ENCODE data around the gene BCR.
A peak's percentile ranks its signal among the peaks of the same experiment; 100 is the strongest.

BCR gene

DNA sequence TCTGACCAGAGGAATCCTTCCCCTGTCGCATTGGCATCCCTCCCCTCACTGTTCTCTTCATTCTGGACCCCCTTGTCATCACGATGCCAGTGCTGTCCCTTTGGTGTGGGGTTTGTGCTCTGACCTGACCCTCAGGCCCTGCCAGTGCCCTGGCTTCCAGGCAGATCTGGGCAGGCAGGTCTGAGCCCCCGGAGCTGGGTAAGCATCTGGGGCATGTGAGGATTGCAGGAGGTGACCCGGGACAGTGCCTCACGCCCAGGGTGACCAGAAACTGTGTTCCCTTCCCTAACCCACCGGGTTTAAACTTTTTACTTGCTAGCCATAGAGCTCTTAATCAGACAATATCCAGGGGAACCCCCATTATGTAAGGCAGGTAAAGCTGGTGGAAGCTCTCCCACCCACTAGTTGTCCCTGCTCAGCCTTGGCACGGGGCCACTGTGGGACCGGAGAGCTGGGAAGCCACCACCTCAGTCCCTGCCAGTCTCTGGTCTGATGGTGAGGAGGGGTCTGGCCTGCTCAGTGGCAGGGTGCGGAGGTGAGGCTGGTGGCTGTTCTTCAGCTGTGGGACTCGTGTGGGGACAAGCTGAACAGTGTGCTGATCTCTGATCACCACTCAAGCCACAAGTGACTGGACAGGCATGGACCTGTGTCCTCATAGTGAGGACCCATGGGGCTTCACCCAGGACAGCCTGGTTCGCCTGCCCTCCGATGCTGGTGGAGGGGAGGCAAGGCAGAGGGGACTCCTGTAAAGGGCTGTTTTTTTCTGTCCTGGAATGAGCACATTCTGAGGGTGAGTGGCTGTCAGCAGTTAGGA, 38.0 kb downstream of the BCR start:
- TF ChIP-seq GABPA (IDR thresholded peaks at IDR 0.05; ENCODE audit: low read depth) = no peak
- no peak for TF ChIP-seq POLR2AphosphoS5 (IDR thresholded peaks at IDR 0.05; ENCODE audit: low read depth)
- TF ChIP-seq, protein P1, sequence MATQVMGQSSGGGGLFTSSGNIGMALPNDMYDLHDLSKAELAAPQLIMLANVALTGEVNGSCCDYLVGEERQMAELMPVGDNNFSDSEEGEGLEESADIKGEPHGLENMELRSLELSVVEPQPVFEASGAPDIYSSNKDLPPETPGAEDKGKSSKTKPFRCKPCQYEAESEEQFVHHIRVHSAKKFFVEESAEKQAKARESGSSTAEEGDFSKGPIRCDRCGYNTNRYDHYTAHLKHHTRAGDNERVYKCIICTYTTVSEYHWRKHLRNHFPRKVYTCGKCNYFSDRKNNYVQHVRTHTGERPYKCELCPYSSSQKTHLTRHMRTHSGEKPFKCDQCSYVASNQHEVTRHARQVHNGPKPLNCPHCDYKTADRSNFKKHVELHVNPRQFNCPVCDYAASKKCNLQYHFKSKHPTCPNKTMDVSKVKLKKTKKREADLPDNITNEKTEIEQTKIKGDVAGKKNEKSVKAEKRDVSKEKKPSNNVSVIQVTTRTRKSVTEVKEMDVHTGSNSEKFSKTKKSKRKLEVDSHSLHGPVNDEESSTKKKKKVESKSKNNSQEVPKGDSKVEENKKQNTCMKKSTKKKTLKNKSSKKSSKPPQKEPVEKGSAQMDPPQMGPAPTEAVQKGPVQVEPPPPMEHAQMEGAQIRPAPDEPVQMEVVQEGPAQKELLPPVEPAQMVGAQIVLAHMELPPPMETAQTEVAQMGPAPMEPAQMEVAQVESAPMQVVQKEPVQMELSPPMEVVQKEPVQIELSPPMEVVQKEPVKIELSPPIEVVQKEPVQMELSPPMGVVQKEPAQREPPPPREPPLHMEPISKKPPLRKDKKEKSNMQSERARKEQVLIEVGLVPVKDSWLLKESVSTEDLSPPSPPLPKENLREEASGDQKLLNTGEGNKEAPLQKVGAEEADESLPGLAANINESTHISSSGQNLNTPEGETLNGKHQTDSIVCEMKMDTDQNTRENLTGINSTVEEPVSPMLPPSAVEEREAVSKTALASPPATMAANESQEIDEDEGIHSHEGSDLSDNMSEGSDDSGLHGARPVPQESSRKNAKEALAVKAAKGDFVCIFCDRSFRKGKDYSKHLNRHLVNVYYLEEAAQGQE (IDR thresholded peaks at IDR 0.05; ENCODE audit: insufficient replicate concordance, low read depth) = no peak
- no peak for TF ChIP-seq SPI1 (IDR thresholded peaks at IDR 0.05; ENCODE audit: borderline replicate concordance, low read depth)
- TF ChIP-seq, protein P2, sequence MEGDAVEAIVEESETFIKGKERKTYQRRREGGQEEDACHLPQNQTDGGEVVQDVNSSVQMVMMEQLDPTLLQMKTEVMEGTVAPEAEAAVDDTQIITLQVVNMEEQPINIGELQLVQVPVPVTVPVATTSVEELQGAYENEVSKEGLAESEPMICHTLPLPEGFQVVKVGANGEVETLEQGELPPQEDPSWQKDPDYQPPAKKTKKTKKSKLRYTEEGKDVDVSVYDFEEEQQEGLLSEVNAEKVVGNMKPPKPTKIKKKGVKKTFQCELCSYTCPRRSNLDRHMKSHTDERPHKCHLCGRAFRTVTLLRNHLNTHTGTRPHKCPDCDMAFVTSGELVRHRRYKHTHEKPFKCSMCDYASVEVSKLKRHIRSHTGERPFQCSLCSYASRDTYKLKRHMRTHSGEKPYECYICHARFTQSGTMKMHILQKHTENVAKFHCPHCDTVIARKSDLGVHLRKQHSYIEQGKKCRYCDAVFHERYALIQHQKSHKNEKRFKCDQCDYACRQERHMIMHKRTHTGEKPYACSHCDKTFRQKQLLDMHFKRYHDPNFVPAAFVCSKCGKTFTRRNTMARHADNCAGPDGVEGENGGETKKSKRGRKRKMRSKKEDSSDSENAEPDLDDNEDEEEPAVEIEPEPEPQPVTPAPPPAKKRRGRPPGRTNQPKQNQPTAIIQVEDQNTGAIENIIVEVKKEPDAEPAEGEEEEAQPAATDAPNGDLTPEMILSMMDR (IDR thresholded peaks at IDR 0.05; ENCODE audit: insufficient read depth, low read length) = no peak
- peak overlapping the region; percentile 88 for H3K27ac ChIP-seq (replicated peaks)
- no peak overlapping the region for H3K4me3 ChIP-seq (replicated peaks; ENCODE audit: insufficient read depth, low read length)
- DNase-seq (ENCODE audit: low read depth in 1 of 2, low spot score in 1 of 2) = no peak
- H3K27me3 ChIP-seq (ENCODE audit: insufficient read depth, poor library complexity, severe bottlenecking) = no peaks in the 10 kb centered on the region

DNA sequence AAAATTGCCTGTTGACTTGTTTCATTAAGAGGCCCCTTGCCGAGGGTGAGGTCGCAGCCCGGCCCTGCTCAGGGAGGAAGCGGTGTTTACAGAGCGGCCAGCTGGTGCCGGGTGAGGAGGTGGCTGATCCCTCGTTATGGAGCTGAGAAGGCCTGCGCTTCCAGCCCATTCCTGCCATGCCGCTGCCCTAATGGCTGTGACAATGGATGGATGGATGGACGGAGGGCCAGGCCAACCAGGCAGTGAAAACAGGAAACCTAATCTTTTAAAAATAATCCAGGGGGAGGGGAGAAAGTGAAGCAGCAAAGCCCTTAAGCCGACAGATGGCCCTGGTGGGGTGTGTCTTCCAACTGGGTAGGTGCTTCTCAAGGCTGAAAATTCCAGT, 38.5 kb downstream of the BCR start:
- Histone ChIP-seq H3K27ac (replicated peaks) (peak overlapping the region; percentile 88), H3K4me3 (replicated peaks; ENCODE audit: insufficient read depth, low read length) (no peak overlapping the region), H3K27me3 (ENCODE audit: insufficient read depth, poor library complexity, severe bottlenecking) (no peaks in the 10 kb centered on the region)
- TF ChIP-seq SPI1 (IDR thresholded peaks at IDR 0.05; ENCODE audit: borderline replicate concordance, low read depth) (peak; percentile 51; the same call in 1 of the 2 replicates), POLR2AphosphoS5 (IDR thresholded peaks at IDR 0.05; ENCODE audit: low read depth) (0 out of 2 replicates have a peak, but pooled peaks have one; percentile 38)
- TF ChIP-seq, protein P1 (IDR thresholded peaks at IDR 0.05; ENCODE audit: insufficient replicate concordance, low read depth) = no peak
- DNase-seq (ENCODE audit: low read depth in 1 of 2, low spot score in 1 of 2) = peak in 1 of 2 experiments; percentile 76

DNA sequence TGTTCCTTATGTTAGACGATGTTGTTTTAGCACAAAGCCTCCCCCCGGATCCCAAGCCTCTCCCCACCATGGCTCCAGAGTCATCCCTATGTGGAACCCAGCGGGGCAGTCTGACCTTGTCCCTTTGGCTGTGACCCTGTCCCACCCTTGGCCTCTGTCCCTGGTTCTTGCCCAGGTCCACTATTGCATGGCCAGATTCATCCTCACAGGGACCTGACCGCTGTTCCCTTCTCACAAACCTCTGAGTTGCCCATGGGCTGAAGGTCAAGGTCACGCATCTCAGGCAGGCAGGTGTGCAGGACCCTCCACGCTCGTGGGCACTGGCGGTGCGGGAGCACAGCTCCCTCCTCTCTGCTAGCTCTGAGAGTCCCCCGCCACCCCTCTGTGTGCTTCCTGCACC, 39.0 kb downstream of the BCR start:
- TF ChIP-seq GABPA (IDR thresholded peaks at IDR 0.05; ENCODE audit: low read depth) = no peak
- TF ChIP-seq, protein P1 (IDR thresholded peaks at IDR 0.05; ENCODE audit: insufficient replicate concordance, low read depth) = no peak
- TF ChIP-seq, protein P2 (IDR thresholded peaks at IDR 0.05; ENCODE audit: insufficient read depth, low read length) = no peak
- TF ChIP-seq SPI1 (IDR thresholded peaks at IDR 0.05; ENCODE audit: borderline replicate concordance, low read depth) = no peak
- no peak for TF ChIP-seq POLR2AphosphoS5 (IDR thresholded peaks at IDR 0.05; ENCODE audit: low read depth)
- Histone ChIP-seq H3K4me3 (replicated peaks; ENCODE audit: insufficient read depth, low read length) (no peak overlapping the region), H3K27ac (replicated peaks) (peak overlapping the region; percentile 88), H3K27me3 (ENCODE audit: insufficient read depth, poor library complexity, severe bottlenecking) (no peaks in the 10 kb centered on the region)
- DNase-seq (ENCODE audit: low read depth in 1 of 2, low spot score in 1 of 2) = no peak
